OCI-LY7 (cell line): ENCODE data around the gene IRAK3. TPM values are rescaled to one million over a fixed set of nuclear protein-coding genes. Genes with fewer than 3 reads are reported as not detected.
"Not testable (repeated sequence)": the region's sequence is repeated elsewhere in the genome, so short reads cannot be mapped to it uniquely, and the experiment has no call there.

Experiments
- BruUV-seq: library from RNA; stranded (reverse); fragments of 400-500 nt; replicated peaks from 2 replicates; lab custom pipeline; 2021; lab: Mats Ljungman, UMichigan
- CTCF ChIA-PET: fragments of 300-600 bp; sonication (Branson Sonifier 250); formaldehyde crosslinking; loops from one replicate; lab custom pipeline; 2022; ENCODE audit warnings: antibody characterized with exemption; ENCODE audit not compliant: unreplicated experiment; lab: Charles Lee
- POLR2A ChIA-PET: fragments of 300-600 bp; sonication (Branson Sonifier 250); formaldehyde crosslinking; loops from one replicate; lab custom pipeline; 2022; ENCODE audit warnings: antibody characterized with exemption; lab: Charles Lee
- DNase-seq: peaks from one replicate; pipeline ENCODE4 v3.0.0-alpha.2; 2015; ENCODE audit warnings: low spot score
- H2AFZ ChIP-seq: fragments of 200-600 bp; sonication (generic), shearing (Covaris generic); 2 replicates; pipeline ENCODE4 v1.6.1; 2014; ENCODE audit warnings: mild to moderate bottlenecking, antibody characterized with exemption, low read length, moderate library complexity
- H3K27ac ChIP-seq: fragments of 200-600 bp; sonication (generic); 2 replicates; pipeline ENCODE4 v1.5.1; 2014; ENCODE audit warnings: mixed run types, low read depth, mild to moderate bottlenecking, moderate library complexity, low read length, inconsistent platforms; ENCODE audit not compliant: poor library complexity, severe bottlenecking
- H3K36me3 ChIP-seq: fragments of 200-600 bp; sonication (generic); 2 replicates; pipeline ENCODE4 v1.6.1; 2014; ENCODE audit warnings: mild to moderate bottlenecking, antibody characterized with exemption, low read length, moderate library complexity, mixed read lengths; ENCODE audit not compliant: insufficient read depth
- H3K4me1 ChIP-seq: fragments of 200-600 bp; sonication (generic); 2 replicates; pipeline ENCODE4 v1.5.1; 2014; ENCODE audit warnings: mild to moderate bottlenecking, low read length; ENCODE audit not compliant: insufficient read depth, poor library complexity, severe bottlenecking
- H3K4me2 ChIP-seq: fragments of 200-600 bp; sonication (generic); 2 replicates; pipeline ENCODE4 v1.6.1; 2014; ENCODE audit warnings: mild to moderate bottlenecking, low read length
- H3K4me3 ChIP-seq: fragments of 200-600 bp; sonication (generic); 2 replicates; pipeline ENCODE4 v1.5.1; 2014; ENCODE audit warnings: mild to moderate bottlenecking, low read depth, low read length; ENCODE audit not compliant: poor library complexity, severe bottlenecking
- H3K79me2 ChIP-seq: fragments of 200-600 bp; sonication (generic); 2 replicates; pipeline ENCODE4 v1.6.1; 2016; ENCODE audit warnings: low read depth, mild to moderate bottlenecking, low read length, moderate library complexity, mixed read lengths; ENCODE audit not compliant: insufficient read depth
- H3K9me2 ChIP-seq: fragments of 200-600 bp; sonication (generic); 2 replicates; pipeline ENCODE4 v1.6.1; 2016; ENCODE audit warnings: mild to moderate bottlenecking, low read length, mixed read lengths; ENCODE audit not compliant: insufficient read depth
- H3K9me3 ChIP-seq: fragments of 200-600 bp; sonication (generic); 2 replicates; pipeline ENCODE4 v1.6.1; 2014; ENCODE audit warnings: mild to moderate bottlenecking, mixed run types, low read length, mixed read lengths
- H4K20me1 ChIP-seq: fragments of 200-600 bp; sonication (generic); 2 replicates; pipeline ENCODE4 v1.6.1; 2014; ENCODE audit warnings: mild to moderate bottlenecking, antibody characterized with exemption, low read length, moderate library complexity, mixed read lengths; ENCODE audit not compliant: insufficient read depth
- EZH2phosphoT487 ChIP-seq: fragments of 200-600 bp; sonication (generic); IDR thresholded peaks from 2 replicates; pipeline ENCODE4 v1.6.1; 2018; ENCODE audit warnings: low read depth, borderline replicate concordance, mild to moderate bottlenecking, mixed run types, antibody characterized with exemption, low read length, moderate library complexity, mixed read lengths
- intact Hi-C: fragments of 100-400 bp; cut with micrococcal nuclease; formaldehyde crosslinking; loops from one replicate; pipeline ENCODE4 v1.10.0; 2022; ENCODE audit not compliant: unreplicated experiment
- total RNA-seq, 2 experiments: library from RNA; depleted of rRNA in 1 of 2; stranded (reverse); fragments of >200 nt in 1 of 2; shearing (Covaris generic) in 1 of 2; gene quantifications; 2 replicates each; pipeline ENCODE4 v1.2.3, GENCODE V29; 2014 to 2022
- TF ChIP-seq, protein P1 (sequence below): fragments of 200-600 bp; sonication (generic); conservative IDR thresholded peaks from 2 replicates; pipeline ENCODE4 v1.5.1; 2014; ENCODE audit warnings: mild to moderate bottlenecking, antibody characterized with exemption, low read length, moderate library complexity, mixed read lengths

The IRAK3 gene
- total RNA-seq, 2 experiments from 2014 or later: 0.08 TPM; not detected in 1

DNA sequence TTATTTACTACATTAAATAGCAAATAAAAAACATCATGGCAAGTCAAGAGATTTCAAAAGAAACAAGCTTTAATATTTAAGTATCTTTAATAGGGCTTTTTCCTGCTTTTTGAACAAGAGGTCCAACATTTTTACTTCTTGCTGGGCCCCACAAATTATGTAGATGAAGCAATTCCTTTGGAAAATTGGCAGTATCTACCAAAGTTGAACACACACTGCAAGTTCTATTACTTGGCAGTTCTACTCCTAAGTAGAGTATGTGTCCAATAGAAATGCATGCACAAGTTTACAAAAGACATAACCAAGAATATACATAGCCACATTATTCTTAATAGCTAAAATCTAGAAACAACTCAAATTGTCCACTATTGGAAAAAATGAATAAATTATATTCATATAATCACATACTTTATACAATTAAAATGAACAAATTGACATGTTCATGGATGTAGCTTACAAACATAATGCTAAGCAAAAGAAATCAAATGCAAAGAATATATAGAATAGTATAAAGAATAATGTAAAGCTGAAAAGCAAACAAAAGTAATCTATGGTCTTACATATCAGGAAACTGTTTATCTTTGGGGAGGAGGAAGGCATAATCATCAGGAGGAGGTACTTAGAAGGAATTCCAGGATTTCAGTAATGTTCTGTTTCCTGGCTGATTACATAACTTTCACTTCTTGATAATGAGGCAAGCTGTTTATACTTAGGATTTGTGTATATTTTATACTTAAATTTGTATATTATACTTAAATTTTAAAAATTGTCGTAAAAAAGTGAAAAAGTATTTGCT lies 12.7 kb upstream of the IRAK3 start:
- Histone ChIP-seq H3K4me2 (no peak overlapping the region), H3K79me2 (no peaks in the 10 kb centered on the region), H3K4me1 (no peaks in the 10 kb centered on the region), H2AFZ (no peak overlapping the region), H3K27ac (no peak overlapping the region), H3K9me3 (no peaks in the 10 kb centered on the region), H3K9me2 (no peaks in the 10 kb centered on the region), H4K20me1 (no peaks in the 10 kb centered on the region), H3K36me3 (no peaks in the 10 kb centered on the region), H3K4me3 (no peak overlapping the region)
- intact Hi-C loops: no loop called here
- TF ChIP-seq, protein P1, sequence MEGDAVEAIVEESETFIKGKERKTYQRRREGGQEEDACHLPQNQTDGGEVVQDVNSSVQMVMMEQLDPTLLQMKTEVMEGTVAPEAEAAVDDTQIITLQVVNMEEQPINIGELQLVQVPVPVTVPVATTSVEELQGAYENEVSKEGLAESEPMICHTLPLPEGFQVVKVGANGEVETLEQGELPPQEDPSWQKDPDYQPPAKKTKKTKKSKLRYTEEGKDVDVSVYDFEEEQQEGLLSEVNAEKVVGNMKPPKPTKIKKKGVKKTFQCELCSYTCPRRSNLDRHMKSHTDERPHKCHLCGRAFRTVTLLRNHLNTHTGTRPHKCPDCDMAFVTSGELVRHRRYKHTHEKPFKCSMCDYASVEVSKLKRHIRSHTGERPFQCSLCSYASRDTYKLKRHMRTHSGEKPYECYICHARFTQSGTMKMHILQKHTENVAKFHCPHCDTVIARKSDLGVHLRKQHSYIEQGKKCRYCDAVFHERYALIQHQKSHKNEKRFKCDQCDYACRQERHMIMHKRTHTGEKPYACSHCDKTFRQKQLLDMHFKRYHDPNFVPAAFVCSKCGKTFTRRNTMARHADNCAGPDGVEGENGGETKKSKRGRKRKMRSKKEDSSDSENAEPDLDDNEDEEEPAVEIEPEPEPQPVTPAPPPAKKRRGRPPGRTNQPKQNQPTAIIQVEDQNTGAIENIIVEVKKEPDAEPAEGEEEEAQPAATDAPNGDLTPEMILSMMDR: no peak
- no peak for TF ChIP-seq EZH2phosphoT487
- CTCF ChIA-PET: no interaction called here
- BruUV-seq: no TSS peak
- no peak for DNase-seq
- POLR2A ChIA-PET: interaction anchor here (0.6 to 2.4 kb wide), 9 partner anchors 18 to 1015 kb away, joined by 3 to 8 read pairs (median 4); no protein-coding TSS in a partner anchor

DNA sequence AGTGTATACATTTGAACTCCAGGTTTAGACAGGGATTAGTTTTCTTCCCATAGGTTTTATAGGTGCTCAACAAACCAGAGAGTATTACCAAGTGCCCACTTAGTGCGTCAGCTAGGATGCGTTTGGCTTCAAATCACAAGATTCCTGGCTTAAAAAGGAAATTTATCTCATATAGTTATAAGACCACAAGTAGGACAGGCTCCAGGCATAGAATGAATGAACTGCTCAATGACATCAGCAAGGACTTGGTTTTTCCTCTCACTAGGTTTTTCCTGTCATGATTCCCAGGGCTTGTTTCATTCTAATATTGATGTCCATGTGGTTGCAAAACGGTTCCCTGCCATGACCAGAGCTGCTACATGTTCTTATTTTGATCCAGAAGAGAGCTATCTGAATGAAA lies 6.1 kb upstream of the IRAK3 start:
- H3K27ac ChIP-seq: no peak overlapping the region
- H3K4me1 ChIP-seq: peaks cover 11% of the 10 kb centered on the region
- H3K79me2 ChIP-seq: no peaks in the 10 kb centered on the region
- no peak for TF ChIP-seq EZH2phosphoT487
- TF ChIP-seq, protein P1: no peak
- ChIA-PET POLR2A (interaction anchor here (1.0 to 1.6 kb wide), 2 partner anchors 15 to 60 kb away, joined by 3 to 9 read pairs; no protein-coding TSS in a partner anchor), CTCF (no interaction called here)
- H3K36me3 ChIP-seq: no peaks in the 10 kb centered on the region
- no peaks in the 10 kb centered on the region for H4K20me1 ChIP-seq
- intact Hi-C loops: no loop called here
- no TSS peak for BruUV-seq
- H3K4me2 ChIP-seq: no peak overlapping the region
- no peak overlapping the region for H3K4me3 ChIP-seq
- no peak overlapping the region for H2AFZ ChIP-seq
- no peaks in the 10 kb centered on the region for H3K9me3 ChIP-seq
- no peaks in the 10 kb centered on the region for H3K9me2 ChIP-seq
- no peak for DNase-seq

DNA sequence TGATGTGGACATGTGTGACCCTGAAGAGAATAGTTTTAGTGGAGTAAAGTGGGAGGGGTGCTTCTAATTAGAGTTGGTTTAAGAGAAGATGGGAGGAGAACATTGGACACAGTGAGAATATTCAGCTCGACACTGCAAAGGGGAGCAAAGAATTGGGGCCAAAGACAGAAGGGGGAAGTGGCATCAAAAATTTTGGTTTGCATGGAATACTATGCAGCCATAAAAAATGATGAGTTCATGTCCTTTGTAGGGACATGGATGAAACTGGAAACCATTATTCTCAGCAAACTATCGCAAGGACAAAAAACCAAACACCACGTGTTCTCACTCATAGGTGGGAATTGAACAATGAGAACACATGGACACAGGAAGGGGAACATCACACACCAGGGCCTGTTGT lies 4.2 kb upstream of the IRAK3 start:
- intact Hi-C loops, CTCF ChIA-PET, H3K4me3 ChIP-seq, H4K20me1 ChIP-seq, POLR2A ChIA-PET, H3K4me2 ChIP-seq, H3K9me2 ChIP-seq, H2AFZ ChIP-seq, BruUV-seq, H3K27ac ChIP-seq, DNase-seq, H3K9me3 ChIP-seq, H3K36me3 ChIP-seq, H3K79me2 ChIP-seq: not testable (repeated sequence)
- H3K4me1 ChIP-seq: peaks cover 11% of the 10 kb centered on the region
